Right renal pelvis (tissue), 4 donors: ENCODE data around the gene CDC42SE1. TPM values are rescaled to one million over a fixed set of nuclear protein-coding genes. Genes with fewer than 3 reads are reported as not detected.
"Not testable (repeated sequence)": the region's sequence is repeated elsewhere in the genome, so short reads cannot be mapped to it uniquely, and the experiment has no call there.

ENCODE experiments used
- DNase-seq, 4 donors: peaks; one replicate each; pipeline ENCODE4 v3.0.0-alpha.2; 2013; ENCODE audit warnings: low read depth in 4 of 4, low spot score in 3 of 4, missing footprints in 1 of 4
- polyA plus RNA-seq, 4 donors: library from polyadenylated mRNA; unstranded; fragments of 120-200 nt; gene quantifications; one replicate each; pipeline ENCODE4 v1.2.1, GENCODE V29; 2013; ENCODE audit not compliant: insufficient read length in 4 of 4

CDC42SE1 gene
- polyA plus RNA-seq, result 10 to 100 TPM; 66.2 to 86.6 (median 71.3) TPM

- peak in 3 of 4 donors; percentile 76 to 82 (median 79) for DNase-seq
These were observed at the start of gene CDC42SE1 for GRCh38 chr1:151059109-151060006. Gene CDC42SE1, minus strand, starts transcription at chr1:151059622. Its CDS starts 3,892 bp downstream, at chr1:151055730.

GRCh38 chr1:151108331-151108730 lies 48.9 kb upstream of the CDC42SE1 start:
- no peak for DNase-seq

DNA sequence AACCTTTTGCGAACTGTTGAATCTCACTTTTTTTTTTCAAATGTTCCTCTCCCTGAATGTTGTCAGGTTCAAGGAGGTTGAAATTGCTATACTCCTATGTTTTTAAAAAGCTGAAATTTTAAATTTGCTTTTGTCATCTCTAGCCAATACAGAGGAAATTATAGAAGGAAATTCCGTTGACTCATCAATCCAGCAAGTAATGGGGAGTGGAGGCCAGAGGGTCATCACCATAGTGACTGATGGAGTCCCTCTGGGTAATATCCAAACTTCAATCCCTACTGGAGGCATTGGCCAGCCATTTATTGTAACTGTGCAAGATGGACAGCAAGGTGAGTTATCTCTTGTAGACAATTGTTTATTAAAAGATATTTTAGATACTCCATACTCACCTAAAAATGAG lies 47.5 kb upstream of the CDC42SE1 start:
- no peak for DNase-seq

DNA sequence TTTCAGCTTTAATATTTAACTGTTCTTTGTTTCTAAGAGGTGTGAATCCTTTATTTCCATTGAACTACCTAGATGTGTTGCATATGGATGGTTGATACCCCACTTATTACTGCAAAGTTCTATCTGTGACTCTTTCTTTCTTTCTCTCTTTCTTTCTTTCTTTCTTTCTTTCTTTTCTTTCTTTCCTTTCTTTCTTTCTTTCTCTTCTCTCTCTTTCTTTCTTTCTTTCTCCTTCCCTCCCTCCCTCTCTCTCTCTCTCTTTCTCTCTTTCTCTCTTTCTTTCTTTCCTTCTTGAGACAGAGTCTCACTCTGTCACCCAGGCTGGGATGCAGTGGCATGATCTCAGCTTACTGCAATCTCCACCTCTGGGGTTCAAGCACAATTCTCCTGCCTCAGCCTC lies 45.2 kb upstream of the CDC42SE1 start:
- no peak for DNase-seq

- DNase-seq, result no peak
These were observed 38.7 kb upstream of the CDC42SE1 start for GRCh38 chr1:151098126-151098525.

DNA sequence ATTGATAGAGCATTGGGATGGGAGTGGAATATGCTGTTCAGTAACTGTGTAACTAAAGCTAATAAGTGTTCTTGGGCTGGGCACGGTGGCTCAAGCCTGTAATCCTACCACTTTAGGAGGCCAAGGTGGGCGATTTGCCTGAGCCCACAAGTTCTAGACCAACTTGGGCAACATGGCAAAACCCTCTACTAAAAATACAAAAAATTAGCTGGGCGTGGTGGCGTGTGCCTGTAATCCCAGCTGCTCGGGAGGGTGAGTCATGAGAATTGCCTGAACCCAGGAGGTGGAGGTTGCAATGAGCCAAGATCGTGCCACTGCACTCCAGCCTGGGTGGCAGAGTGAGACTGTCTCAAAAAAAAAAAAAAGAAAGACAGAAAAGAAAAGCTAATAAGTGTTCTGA lies 38.0 kb upstream of the CDC42SE1 start:
- not testable (repeated sequence) for DNase-seq

- no peak for DNase-seq
These were observed 26.6 kb upstream of the CDC42SE1 start for GRCh38 chr1:151085953-151086559.

DNA sequence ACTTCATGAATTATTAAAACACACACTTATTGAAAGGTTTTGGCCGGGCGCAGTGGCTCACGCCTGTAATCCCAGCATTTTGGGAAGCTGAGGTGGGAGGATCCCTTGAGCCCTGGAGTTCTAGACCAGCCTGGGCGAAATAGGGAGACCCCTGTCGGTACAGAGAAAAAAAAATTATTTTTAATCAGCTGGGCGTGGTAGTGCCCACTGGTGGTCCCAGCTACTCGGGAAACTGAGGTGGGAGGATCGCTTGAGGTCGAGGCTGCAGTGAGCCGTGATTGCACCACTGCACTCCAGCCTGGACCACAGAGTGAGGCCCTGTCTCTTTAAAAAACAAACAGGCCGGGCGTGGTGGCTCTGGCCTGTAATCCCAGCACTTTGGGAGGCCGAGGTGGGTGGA lies 12.8 kb upstream of the CDC42SE1 start:
- no peak for DNase-seq

- DNase-seq, result peak in 3 of 4 donors; percentile 88 to 91 (median 90)
These were observed 11.3 kb upstream of the CDC42SE1 start, which contains the start of gene GABPB2 for GRCh38 chr1:151070474-151071276. Gene GABPB2, plus strand, starts transcription at chr1:151070761. Its CDS starts 17,429 bp downstream, at chr1:151088190.

GRCh38 chr1:151069103-151069486 lies 9.7 kb upstream of the CDC42SE1 start:
- DNase-seq, result no peak

DNA sequence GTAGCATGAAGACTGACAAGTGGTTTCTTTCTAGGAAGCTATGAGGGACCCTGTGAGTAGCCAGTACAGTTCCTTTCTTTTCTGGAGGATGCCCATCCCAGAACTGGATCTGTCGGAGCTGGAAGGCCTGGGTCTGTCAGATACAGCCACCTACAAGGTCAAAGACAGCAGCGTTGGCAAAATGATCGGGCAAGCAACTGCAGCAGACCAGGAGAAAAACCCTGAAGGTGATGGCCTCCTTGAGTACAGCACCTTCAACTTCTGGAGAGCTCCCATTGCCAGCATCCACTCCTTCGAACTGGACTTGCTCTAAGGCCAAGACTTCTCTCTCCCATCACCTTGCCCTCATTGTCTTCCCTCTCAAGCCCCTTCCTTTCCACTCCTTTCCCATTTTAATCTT lies 7.8 kb upstream of the CDC42SE1 start:
- DNase-seq, result no peak

GRCh38 chr1:151065089-151065645 lies 5.7 kb upstream of the CDC42SE1 start:
- no peak for DNase-seq

GRCh38 chr1:151062741-151063371 lies 3.4 kb upstream of the CDC42SE1 start:
- no peak for DNase-seq

DNA sequence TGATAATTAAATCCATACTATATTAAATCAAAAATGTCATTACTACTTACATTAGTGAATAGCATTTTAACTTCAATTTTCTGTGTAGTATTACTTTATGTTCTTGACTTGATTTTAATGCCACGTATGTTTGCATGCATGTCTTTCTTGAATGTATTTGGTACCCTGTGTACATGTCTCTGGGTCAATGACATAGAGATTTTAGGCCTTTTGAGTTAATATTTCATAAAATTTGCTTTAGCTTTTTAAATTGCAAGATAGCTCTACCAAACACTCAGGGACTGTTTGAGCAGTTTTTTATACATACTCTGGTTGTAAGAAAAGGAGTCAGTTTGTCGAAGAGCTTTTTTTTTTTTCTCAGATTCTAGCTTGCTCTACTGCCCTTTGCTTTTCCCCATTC lies 2.3 kb upstream of the CDC42SE1 start:
- DNase-seq, result no peak

DNA sequence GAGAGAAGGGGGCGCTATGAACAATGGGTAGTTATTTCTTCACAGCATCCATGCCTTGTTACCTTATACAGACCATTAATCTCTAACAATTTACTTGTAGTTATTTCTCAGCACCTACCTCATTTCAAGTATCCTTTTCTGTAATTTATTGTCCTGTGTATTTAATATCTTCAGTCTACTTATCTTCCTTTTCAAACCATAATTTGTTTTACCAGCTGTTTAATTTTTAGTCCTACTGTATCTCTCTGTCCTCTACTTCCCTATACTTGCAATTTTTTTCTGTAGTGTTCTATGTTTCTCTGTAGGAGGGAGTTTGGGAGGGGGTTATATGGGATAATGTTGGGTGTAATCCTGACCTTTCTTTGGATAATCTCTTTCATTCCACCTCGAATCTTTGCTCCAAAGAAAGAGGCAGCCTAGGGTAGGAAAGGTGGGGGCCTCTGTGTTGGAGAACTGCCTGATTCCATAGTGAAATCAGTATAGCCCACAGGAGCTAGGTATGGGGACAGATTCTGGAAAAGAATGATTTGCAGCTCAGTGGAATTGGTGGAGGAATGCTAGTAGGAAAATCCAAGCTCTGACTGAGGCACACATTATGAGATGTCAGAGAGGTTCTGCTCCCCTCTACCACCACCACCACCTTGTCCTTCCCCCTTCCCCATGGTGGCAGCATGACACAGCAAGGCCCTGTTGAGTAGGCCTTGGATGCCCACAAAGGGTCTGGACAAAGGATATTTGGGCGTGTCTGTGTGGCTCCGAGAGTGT lies 1.4 kb upstream of the CDC42SE1 start:
- no peak for DNase-seq

DNA sequence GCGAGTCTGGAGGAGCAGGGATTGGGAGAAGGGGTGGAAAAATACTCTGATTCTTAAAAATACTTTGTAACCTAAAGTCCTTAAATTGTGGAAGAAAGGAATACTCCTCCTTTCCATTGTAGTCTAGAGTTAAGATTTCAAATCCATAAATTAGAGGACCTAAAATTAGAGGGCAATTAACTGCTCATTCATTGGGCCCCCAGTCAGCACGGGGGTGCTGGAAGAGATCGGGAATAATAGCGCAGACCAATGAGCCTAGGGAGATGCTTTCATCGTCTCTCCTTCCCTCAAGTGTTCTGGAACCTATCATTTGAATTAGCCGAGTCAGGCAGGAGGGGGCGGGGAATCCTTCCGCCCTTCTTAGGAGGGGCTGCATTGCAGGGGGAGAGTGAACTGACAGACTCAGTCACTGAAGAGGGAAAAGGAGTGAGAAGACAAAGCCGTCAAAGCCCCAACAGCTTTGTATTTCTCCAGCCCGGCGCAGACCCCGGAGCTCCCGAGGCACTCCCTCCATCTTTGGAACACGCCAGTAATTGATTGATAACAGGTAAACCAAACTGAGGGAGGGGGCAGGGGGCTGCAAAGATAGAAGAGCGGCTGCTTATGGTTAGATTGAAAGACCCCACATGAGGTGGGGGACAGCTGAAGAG lies 710 bp upstream of the CDC42SE1 start, which contains the start of gene MLLT11:
MLLT11 (plus strand) TSS at position 391 of the 650 bp plus-strand sequence. CDS start 6,828 bp downstream, outside the sequence.
- peak in 2 of 4 donors; percentile 74 to 82 for DNase-seq

GRCh38 chr1:151058692-151059091 lies 730 bp downstream of the CDC42SE1 start:
- DNase-seq, result no peak

DNA sequence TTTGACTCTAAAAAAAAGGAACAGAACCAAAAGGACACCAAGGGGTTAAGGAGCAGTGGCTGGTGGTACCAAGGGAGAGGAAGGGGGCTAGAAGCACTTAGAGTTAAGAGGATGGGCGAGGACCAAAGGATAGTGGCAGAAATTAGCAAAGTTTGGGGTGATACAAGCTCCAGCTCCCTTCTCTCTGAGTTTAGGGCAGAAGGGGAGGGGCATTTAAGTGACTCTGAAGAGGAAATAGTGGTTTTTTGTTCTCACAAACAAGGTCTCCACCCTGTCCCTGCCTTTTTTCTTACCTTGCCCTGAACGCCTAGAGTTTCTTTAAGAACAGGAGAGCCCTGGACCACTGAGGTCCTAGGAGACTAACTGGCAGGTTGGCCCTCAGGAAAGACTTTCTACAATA lies 3.3 kb downstream of the CDC42SE1 start:
- no peak for DNase-seq

- DNase-seq, result no peak
These were observed 3.8 kb downstream of the CDC42SE1 start for GRCh38 chr1:151055581-151055980.
